Tibial artery (tissue), 4 donors: Measurements from ENCODE around the gene CSF2.

Experiments
- DNase-seq, 2 donors: peaks; one replicate each; pipeline ENCODE4 v3.0.0-alpha.2; 2019
- H3K27ac ChIP-seq, 2 donors: fragments of 200-600 bp; sonication (generic) in 1 of 2; 1 replicate in 1 of 2; 2 replicates in 1 of 2; pipeline ENCODE4 v1.5.1; 2018 to 2019; ENCODE audit warnings: mild to moderate bottlenecking in 1 of 2
- H3K27me3 ChIP-seq, 2 donors: fragments of 200-600 bp; sonication (generic) in 1 of 2; one replicate each; pipeline versions ENCODE4 v1.5.1 to v1.6.0; 2016 to 2019
- H3K36me3 ChIP-seq, 3 donors: fragments of 200-600 bp; sonication (generic) in 2 of 3; one replicate each; pipeline ENCODE4 v1.5.1; 2016 to 2019; ENCODE audit warnings: mild to moderate bottlenecking in 2 of 3
- H3K4me1 ChIP-seq, 4 donors: fragments of 200-600 bp; sonication (generic) in 2 of 4; 1 replicate in 3 of 4; 2 replicates in 1 of 4; pipeline ENCODE4 v1.5.1; 2016 to 2019
- H3K4me3 ChIP-seq, 2 donors: fragments of 200-600 bp; sonication (generic) in 1 of 2; 1 replicate in 1 of 2; 2 replicates in 1 of 2; pipeline ENCODE4 v1.5.1; 2018 to 2019; ENCODE audit warnings: mild to moderate bottlenecking in 2 of 2
- H3K9me3 ChIP-seq, 3 donors: fragments of 200-600 bp; sonication (generic) in 1 of 3; one replicate each; pipeline ENCODE4 v1.5.1; 2016 to 2019
- intact Hi-C: fragments of 100-400 bp; cut with DNase I; formaldehyde crosslinking; loops from one replicate; pipeline ENCODE4 v1.15.0; 2023; ENCODE audit warnings: low total_unique reads
- TF ChIP-seq, protein P1 (sequence below), 2 experiments: fragments of 200-600 bp in 1 of 2; fragments of 450-650 bp in 1 of 2; IDR thresholded peaks; one replicate each; pipeline ENCODE4 v1.5.1; 2017 to 2019; ENCODE audit warnings: antibody characterized with exemption in 2 of 2, mild to moderate bottlenecking in 1 of 2, moderate library complexity in 1 of 2

The CSF2 gene

DNA sequence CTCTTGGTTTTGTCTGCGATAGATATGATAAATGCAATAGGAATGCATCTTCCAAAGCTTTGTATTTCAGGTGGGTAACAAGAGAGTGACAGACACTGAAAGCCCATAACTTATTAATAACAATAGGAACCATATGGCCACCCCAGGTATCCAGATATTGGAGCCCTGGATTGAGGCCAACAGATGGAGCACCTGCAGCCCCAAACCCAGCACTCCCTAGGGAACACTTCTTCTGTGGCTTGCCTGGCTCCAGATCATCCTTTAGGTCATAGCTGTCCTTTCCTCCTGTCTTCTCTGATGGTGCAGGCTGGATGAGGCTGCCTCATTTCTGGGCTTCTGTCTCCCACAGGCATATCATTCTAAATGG lies 18.2 kb upstream of the CSF2 start:
- Histone ChIP-seq H3K27ac (no peak overlapping the region), H3K4me1 (no peaks in the 10 kb centered on the region), H3K9me3 (no peaks in the 10 kb centered on the region), H3K27me3 (peaks cover 0 to 7% of the 10 kb centered on the region in 2 donors), H3K36me3 (no peaks in the 10 kb centered on the region), H3K4me3 (no peak overlapping the region)
- intact Hi-C loops = no loop called here
- no peak for DNase-seq
- TF ChIP-seq, protein P1, sequence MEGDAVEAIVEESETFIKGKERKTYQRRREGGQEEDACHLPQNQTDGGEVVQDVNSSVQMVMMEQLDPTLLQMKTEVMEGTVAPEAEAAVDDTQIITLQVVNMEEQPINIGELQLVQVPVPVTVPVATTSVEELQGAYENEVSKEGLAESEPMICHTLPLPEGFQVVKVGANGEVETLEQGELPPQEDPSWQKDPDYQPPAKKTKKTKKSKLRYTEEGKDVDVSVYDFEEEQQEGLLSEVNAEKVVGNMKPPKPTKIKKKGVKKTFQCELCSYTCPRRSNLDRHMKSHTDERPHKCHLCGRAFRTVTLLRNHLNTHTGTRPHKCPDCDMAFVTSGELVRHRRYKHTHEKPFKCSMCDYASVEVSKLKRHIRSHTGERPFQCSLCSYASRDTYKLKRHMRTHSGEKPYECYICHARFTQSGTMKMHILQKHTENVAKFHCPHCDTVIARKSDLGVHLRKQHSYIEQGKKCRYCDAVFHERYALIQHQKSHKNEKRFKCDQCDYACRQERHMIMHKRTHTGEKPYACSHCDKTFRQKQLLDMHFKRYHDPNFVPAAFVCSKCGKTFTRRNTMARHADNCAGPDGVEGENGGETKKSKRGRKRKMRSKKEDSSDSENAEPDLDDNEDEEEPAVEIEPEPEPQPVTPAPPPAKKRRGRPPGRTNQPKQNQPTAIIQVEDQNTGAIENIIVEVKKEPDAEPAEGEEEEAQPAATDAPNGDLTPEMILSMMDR (IDR thresholded peaks at IDR 0.05) = no peak

DNA sequence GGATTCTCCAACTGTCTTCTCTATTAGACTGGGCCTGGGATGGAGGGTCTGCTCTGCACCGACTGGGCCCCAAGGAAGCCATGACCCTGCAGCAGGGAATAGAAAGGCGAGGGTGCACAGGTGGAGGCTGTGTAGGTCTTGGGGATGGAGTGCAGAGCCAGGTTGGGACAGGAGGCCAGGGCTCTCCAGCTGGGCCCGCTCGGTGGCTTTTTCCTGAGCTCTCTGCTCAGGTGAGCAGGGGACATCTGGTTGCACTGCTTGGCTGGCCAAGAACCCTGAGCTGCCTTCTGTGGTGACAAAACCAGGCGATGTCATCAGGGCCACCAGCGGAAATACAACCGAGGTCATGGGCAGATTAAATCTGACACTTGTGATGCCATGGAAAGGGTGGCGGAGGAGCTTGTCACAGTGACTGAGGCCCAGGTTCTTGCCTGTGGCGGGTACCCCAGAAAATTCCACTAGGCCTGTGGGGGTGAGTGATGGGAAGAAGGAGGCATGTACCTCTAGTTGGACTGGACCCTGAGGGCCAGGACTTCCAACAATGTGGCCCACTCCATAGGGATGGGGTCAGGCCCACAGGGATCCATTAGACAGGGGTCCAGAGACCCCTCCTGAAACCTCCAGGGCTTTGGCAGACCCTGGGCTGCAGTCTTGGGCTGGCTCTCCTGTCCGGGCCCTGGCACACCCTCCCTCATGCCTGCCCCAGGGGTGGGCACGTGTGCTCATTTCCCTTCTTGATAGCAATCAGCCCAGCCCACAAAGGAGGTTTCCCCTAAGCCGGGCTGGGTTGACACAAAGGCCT lies 17.6 kb upstream of the CSF2 start:
- H3K4me1 ChIP-seq = no peaks in the 10 kb centered on the region
- peak in 1 of 2 donors; percentile 53 for DNase-seq
- TF ChIP-seq, protein P1 (IDR thresholded peaks at IDR 0.05) = no peak
- no peaks in the 10 kb centered on the region for H3K36me3 ChIP-seq
- no peak overlapping the region for H3K27ac ChIP-seq
- no peak overlapping the region for H3K4me3 ChIP-seq
- H3K9me3 ChIP-seq = no peaks in the 10 kb centered on the region
- intact Hi-C loops = no loop called here
- H3K27me3 ChIP-seq = peaks cover 0 to 7% of the 10 kb centered on the region in 2 donors

DNA sequence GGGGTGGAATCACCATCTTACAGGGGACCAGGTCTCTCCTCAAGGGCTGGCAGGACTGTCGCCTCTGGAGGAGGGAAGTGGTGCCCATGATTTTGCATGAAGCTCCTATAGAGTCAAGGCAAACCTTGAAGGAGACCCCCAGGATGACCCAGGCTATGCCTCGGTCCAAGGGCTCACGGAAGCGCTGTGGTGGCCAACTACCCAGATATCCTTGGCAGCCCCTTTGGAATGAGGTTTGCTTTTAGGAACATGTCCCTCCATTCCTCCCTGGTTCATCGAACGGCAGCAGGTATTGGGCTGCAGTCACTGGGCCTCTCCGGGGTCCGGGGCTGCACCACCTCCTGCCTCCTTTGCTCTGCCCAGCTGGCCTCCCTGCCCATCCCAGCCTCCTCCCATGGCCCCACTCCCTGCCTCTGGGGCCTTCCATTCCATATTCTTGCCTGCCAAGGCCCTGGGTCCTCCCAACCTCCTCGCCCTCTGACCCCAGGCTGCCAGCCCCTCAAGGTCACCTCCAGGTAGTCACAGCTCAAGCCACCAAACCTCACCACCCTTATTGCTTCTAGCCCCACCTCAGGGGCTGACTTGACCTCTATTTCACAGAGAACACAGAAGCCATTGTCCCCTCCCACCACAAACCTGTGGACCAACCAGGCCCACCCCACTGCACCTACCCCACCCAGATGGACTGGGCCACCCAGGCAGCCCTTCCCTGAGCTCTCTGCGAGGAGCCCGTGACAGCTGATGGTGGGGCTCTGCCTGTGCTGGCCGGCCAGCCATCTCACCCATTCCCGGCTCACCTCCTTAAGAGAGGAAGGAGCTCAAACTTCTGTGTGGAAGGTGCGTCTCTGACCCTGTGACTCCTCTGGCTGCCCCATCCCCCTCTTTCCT lies 16.7 kb upstream of the CSF2 start:
- Histone ChIP-seq H3K4me1 (no peaks in the 10 kb centered on the region), H3K27me3 (no peaks in the 10 kb centered on the region), H3K36me3 (no peaks in the 10 kb centered on the region), H3K9me3 (no peaks in the 10 kb centered on the region), H3K4me3 (no peak overlapping the region), H3K27ac (no peak overlapping the region)
- intact Hi-C loops = no loop called here
- TF ChIP-seq, protein P1 (IDR thresholded peaks at IDR 0.05) = no peak
- DNase-seq = peak; percentile 4 to 56

DNA sequence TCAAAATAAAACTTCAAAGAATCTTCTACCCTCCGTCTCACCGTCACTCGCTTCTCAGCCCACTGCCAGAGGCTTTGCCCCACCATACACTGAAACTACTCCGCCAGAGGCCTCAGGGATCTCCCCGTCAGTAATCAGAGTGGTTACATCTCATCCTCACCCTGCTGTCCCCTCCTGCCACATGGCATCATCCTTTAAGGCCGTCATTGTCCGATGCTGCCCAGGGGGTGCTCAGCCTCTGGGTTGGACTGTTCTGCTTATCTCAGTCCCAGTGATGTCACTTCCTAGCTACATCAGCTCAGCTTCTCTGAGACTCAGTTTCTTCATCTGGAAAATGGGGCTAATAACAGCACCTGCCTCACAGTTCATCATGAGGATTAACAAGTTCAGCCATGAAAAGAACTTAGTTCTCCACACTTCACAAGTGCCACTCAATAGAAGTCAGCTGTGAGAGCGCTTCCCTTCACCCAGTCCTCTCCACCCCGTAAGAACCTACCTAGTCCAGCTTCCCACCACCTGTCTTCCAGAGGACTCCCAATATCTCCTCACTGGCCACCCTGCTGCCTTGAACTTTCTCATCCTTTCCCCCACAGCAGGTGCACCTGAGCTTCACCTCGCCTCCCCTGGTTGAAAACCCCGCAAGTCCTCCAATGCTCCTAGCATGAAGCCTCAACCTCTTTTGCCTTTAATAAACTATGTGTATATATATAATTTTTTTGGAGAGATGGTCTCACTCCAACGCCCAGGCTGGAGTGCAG lies 15.9 kb upstream of the CSF2 start:
- no peaks in the 10 kb centered on the region for H3K9me3 ChIP-seq
- no peaks in the 10 kb centered on the region for H3K27me3 ChIP-seq
- TF ChIP-seq, protein P1 (IDR thresholded peaks at IDR 0.05) = no peak
- no peak for DNase-seq
- no peak overlapping the region for H3K27ac ChIP-seq
- no peaks in the 10 kb centered on the region for H3K36me3 ChIP-seq
- H3K4me1 ChIP-seq = no peaks in the 10 kb centered on the region
- no peak overlapping the region for H3K4me3 ChIP-seq
- intact Hi-C loops = no loop called here

DNA sequence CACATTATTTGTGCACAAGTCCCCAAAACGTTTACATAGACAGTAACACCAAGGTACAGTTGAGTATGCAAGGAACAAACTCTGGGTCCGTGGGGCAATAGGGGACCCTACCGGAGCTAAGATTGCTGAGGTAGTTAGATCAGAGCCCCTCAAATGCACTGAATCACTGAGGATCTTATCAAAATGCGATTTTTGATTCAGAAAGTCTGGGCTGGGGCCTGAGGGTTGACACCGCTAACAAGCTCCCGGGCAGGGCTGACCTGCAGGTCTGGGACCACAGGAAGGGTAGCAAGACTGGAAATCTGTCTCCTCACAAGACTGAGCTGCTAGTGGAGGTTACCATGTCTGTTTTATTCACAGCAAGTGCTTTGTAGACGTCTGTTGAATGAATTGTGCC lies 14.9 kb upstream of the CSF2 start:
- Histone ChIP-seq H3K27me3 (no peaks in the 10 kb centered on the region), H3K4me1 (no peaks in the 10 kb centered on the region), H3K27ac (no peak overlapping the region), H3K9me3 (no peaks in the 10 kb centered on the region), H3K4me3 (no peak overlapping the region), H3K36me3 (no peaks in the 10 kb centered on the region)
- no peak for DNase-seq
- intact Hi-C loops = no loop called here
- TF ChIP-seq, protein P1 (IDR thresholded peaks at IDR 0.05) = no peak
